HG03097 (cell line): Measurements from ENCODE around the gene SENP6.
A peak's percentile ranks its signal among the peaks of the same experiment; 100 is the strongest.
"Not testable (repeated sequence)": the region's sequence is repeated elsewhere in the genome, so short reads cannot be mapped to it uniquely, and the experiment has no call there.

ENCODE experiments used
- ATAC-seq: cut with Tn5 transposase; IDR thresholded peaks from one replicate; pipeline ENCODE4 v1.9.1; 2021; ENCODE audit not compliant: unreplicated experiment, low FRiP score

The SENP6 gene

GRCh38 chr6:75601304-75602245 lies at the start of gene SENP6:
Gene SENP6, plus strand, starts transcription at chr6:75601880. Its CDS starts 645 bp downstream, at chr6:75602525.
- ATAC-seq = peak; percentile 64

DNA sequence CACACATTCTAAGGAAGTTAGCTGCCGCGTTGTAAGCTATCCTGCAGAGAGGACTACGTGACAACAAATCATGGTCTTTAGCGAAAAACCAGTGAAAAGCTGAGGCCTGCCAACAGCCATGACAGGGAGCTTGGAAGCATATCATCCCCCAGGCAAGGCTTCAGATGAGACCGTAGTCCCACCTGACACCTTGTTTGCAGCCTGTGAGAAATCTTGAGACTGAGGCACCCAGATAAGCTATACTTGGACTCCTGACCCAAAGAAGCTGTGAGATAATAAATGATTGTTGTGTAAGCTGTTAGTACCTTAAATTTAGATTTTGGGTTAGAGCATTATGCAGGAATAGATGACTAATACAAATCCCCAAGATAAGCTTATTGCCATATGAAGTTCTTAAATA lies 45.4 kb upstream of the SENP6 start:
- no peak for ATAC-seq

- no peak for ATAC-seq
Observed at GRCh38 chr6:75557068-75557467, 44.6 kb upstream of the SENP6 start.

DNA sequence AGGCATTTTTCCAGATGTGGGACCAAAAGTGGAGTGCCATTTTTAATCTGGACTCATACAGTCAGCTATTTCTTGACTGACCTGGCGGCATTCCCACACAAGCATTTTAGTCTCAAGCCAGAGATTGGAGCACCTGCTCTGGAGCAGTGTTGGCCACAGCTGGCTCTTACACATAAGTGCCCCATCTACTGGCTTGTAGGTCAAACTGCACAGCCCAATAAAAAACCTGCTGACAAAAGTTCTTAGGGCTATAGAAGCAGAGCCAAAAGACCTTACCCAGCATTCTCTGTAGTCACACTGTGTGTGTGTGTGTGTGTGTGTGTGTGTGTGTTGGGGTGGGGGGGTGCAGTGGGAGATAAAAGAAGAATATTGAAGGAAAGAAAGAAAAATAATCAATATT lies 38.6 kb upstream of the SENP6 start:
- ATAC-seq = no peak

GRCh38 chr6:75566137-75566767 lies 35.4 kb upstream of the SENP6 start:
- no peak for ATAC-seq

DNA sequence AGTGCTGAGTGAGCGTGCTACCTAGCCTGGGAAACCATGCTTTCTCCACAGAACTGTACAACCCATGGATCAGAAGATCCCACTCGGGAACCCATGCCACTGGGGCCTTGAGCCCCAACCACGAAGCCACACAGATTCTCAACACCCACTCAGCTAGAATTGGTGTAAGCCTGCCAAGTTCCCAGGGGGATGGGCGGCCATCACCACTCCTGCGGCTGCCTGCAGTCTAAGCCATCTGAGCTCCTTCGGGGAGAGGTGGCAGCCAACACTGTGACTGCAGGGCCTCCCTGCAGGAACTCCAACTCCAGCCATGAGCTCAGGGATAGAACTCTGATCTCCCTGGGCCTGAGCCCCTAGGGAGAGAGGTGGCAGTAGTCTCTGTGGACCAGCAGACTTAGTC lies 33.6 kb upstream of the SENP6 start:
- no peak for ATAC-seq

DNA sequence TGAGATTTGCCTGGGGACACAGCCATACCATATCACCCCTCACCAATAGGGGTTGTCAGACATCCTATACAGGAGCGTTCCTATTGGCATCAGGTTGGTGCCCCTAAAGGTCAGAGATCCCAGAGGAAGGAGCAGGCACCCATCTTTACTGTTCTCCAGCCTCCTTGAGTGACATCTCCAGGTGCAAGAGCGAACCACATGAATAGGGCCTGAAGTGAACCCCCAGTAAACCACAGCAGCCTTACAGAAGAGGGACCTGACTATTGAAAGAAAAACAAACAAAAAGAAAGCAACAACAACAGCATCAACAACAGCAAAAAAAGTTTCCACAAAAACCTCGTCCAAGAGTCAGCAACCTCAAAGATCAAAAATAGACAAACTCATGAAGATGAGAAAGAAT lies 32.7 kb upstream of the SENP6 start:
- no peak for ATAC-seq

DNA sequence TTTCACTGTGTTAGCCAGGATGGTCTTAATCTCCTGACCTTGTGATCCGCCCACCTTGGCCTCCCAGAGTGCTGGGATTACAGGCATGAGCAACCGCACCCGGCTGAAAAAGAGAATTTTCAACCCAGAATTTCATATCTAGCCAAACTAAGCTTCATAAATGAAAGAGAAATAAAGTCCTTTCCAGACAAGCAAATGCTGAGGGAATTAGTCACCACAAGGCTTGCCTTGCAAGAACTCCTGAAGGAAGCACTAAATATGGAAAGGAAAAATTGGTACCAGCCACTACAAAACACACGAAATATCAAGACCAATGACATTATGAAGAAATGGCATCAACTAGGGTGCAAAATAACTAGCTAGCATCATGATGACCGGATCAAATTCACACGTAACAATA lies 31.0 kb upstream of the SENP6 start:
- ATAC-seq = not testable (repeated sequence)

GRCh38 chr6:75572072-75572471 lies 29.6 kb upstream of the SENP6 start:
- ATAC-seq = no peak

DNA sequence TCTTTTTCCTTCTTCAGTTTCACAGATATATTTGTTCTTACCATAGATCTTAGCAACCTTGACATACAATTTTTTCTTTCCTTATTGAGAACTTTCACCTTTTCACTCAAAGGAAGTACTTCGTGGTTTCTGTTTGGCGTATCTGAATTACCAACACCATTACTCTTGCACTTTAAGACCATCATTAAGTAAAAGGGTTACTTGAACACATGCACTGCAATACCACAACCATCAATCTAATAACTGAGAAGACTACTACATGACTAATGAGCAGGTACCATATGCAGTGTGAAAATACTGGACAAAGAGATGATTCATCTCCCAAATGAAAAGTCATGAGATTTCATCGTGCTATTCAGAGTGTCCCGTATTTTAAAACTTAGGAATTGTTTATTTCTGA lies 21.7 kb upstream of the SENP6 start:
- peak; percentile 84 for ATAC-seq

DNA sequence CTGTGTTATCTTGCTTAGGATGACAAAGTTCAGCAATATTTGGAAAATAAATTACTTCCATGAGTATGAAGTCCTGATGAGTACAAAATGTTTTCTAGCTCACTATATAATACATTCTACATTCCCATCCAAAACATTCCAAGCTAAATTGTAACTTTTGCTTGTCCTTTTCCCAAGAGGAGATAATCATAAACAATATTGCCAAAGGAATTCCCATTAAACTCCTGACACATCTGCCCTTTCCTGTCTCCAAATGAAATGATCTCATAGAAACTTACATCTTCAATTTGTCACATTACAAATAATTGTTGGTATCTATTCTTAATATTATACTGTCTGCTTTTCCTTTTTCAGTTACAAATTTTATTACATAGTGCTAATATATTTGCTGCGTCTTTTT lies 20.4 kb upstream of the SENP6 start:
- ATAC-seq = no peak

- not testable (repeated sequence) for ATAC-seq
Observed at GRCh38 chr6:75584552-75584951, 17.1 kb upstream of the SENP6 start.

DNA sequence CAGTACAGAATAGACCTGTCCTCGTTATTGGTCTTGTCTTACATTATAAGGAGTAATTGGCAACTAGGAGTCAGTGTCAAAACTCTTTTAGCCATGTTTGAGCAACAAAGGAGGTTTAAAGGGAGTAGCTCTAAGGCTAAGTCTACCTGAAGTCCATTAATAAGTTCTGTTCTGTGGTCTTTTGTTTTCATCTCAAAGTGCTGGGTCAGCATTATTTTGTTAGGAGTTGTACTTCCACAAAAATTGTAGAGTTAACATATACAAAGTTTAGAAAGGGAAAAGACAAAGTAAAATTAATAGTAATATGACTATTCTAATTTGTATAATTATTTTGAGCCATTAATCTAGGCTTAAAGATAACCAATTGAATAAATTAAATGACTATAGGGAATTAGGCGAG lies 12.7 kb upstream of the SENP6 start:
- ATAC-seq = no peak

DNA sequence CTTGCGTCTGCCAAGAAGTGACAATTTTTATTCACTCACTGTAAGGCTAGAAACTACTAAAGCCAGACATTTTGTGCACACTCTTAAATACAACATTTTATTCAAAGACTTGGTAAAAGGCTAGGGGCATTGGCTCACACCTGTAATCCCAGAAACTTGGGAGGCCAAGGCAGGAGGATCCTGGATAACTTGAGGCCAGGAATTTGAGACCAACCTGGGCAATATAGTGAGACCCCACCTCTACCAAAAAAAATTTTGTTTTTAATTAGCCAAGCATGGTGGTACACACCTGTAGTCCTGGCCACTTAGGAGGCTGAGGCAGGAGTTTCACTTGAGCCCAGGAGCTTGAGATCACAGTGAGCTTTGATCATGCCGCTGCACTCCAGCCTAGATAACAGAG lies 11.3 kb upstream of the SENP6 start:
- no peak for ATAC-seq

GRCh38 chr6:75596380-75596779 lies 5.3 kb upstream of the SENP6 start:
- ATAC-seq = not testable (repeated sequence)

DNA sequence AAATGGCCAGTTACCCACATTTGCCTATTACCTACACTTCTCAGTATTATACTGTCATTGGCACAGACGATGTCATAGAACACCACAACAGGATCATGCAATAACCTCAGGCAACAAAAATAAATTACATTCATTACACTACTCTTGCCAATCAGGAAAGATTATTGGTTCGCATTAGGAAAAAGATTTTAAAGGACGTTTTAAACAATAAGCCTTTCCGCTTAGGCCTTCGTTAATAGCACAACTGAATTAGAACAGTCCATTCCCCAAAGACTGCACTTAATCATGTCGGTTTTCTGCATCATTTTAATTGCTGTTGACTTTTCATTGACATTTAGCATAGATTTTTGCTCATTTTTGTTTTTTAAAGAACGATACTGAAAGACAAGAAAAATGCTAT lies 912 bp upstream of the SENP6 start:
- ATAC-seq = no peak

- peak; percentile 37 for ATAC-seq
Observed at GRCh38 chr6:75602246-75603105, 796 bp downstream of the SENP6 start.

GRCh38 chr6:75603106-75603420 lies 1.4 kb downstream of the SENP6 start:
- ATAC-seq = no peak

DNA sequence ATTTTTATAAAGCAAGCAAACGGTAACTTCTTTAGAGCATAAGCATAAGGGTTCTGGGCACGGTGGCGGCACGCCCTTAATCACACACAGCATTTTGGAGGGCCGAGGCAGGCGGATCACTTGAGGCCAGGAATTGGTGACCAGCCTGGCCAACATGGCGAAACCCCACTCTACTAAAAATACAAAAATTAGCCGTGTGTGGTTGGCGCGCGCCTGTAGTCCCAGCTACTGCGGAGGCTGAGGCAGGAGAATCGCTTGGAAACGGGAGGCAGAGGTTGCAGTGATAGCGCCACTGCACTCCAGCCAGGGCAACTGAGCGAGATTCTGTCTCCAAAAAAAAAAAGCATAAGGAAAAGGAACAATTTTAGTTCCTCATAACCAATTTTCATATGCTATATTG lies 2.6 kb downstream of the SENP6 start:
- no peak for ATAC-seq

- ATAC-seq = no peak
Observed at GRCh38 chr6:75605635-75606034, 4.0 kb downstream of the SENP6 start.

DNA sequence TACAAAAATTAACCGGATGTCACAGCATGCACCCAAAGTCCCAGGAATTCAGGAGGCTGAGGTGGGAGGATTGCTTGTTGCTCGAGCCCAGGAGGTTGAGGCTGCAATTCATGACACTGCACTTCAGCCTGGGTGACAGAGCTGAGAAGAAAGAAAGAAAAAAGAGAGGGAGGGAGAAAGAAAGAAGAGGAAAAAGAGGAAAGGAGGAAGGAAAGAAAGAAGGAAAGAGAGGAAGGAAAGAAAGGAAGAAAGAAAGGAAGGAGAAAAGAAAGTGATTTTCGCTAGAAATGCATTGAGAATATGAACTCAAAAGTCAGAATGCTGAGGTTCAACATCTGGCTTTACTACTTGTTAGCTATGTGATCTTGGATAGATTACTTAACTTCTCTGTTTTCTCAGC lies 6.6 kb downstream of the SENP6 start:
- no peak for ATAC-seq
